ENCODE results near the gene FYCO1.

- TF ChIP-seq EZH2 (IDR thresholded peaks at IDR 0.05; ENCODE audit: insufficient read depth, poor library complexity, severe bottlenecking) (no peak), EZH2phosphoT487 (IDR thresholded peaks at IDR 0.05; ENCODE audit: insufficient read depth, low read depth) (no peak)
These were observed 25.3 kb upstream of the FYCO1 start for GRCh38 chr3:46020766-46021510.
